Osteocyte (in vitro differentiated cells): ENCODE data around the gene ILDR1. TPM values are rescaled to one million over a fixed set of nuclear protein-coding genes. Genes with fewer than 3 reads are reported as not detected.

Experiments used
- DNase-seq: peaks from one replicate; pipeline ENCODE4 v3.0.0; 2021; ENCODE audit warnings: mixed read lengths; ENCODE audit not compliant: unreplicated experiment; ENCODE audit errors: extremely low spot score
- H3K27ac Mint-ChIP-seq: one replicate; pipeline ENCODE4 v1.8.0; 2021; ENCODE audit warnings: mild to moderate bottlenecking, mixed read lengths; ENCODE audit not compliant: unreplicated experiment
- H3K27me3 Mint-ChIP-seq: one replicate; pipeline ENCODE4 v1.8.0; 2021; ENCODE audit warnings: mixed read lengths; ENCODE audit not compliant: unreplicated experiment
- H3K36me3 Mint-ChIP-seq: one replicate; pipeline ENCODE4 v1.8.0; 2021; ENCODE audit warnings: mixed read lengths; ENCODE audit not compliant: unreplicated experiment
- H3K4me1 Mint-ChIP-seq: one replicate; pipeline ENCODE4 v1.8.0; 2021; ENCODE audit warnings: mixed read lengths; ENCODE audit not compliant: unreplicated experiment
- H3K4me3 Mint-ChIP-seq: one replicate; pipeline ENCODE4 v1.8.0; 2021; ENCODE audit warnings: mild to moderate bottlenecking, moderate library complexity, mixed read lengths; ENCODE audit not compliant: unreplicated experiment
- H3K9me3 Mint-ChIP-seq: one replicate; pipeline ENCODE4 v1.8.0; 2021; ENCODE audit warnings: mixed read lengths; ENCODE audit not compliant: unreplicated experiment
- total RNA-seq: library from RNA; stranded (reverse); gene quantifications from 2 replicates; pipeline ENCODE4 v1.2.1, GENCODE V29; 2021
- TF ChIP-seq, protein P1 (sequence below): fragments of 200-600 bp; sonication (generic); IDR thresholded peaks from 2 replicates; pipeline ENCODE4 v1.5.0; 2021; ENCODE audit warnings: antibody characterized with exemption, mild to moderate bottlenecking, moderate library complexity

ILDR1 gene
- total RNA-seq, 1 donor from 2014 or later: not detected

DNA sequence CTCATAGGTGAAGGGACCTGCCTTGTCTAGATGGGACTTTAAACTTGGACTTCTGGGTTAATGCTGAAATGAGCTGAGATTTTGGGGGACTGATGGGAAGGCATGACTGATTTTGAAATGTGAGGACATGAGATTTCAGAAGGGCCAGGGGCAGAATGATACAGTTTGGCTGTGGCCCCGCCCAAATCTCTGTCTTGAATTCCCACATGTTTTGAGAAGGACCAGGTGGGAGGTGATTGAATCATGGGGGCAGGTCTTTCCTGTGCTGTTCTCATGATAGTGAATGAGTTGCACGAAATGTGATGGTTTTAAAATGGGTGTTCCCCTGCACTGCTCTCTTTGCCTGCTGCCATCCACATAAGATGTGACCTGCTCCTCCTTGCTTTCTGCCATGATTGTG is 42.8 kb downstream of the ILDR1 start:
- Mint-ChIP-seq H3K27ac (no peak overlapping the region), H3K4me1 (no peaks in the 10 kb centered on the region), H3K9me3 (peaks cover 25% of the 10 kb centered on the region), H3K27me3 (no peaks in the 10 kb centered on the region), H3K4me3 (no peak overlapping the region), H3K36me3 (no peaks in the 10 kb centered on the region)
- TF ChIP-seq, protein P1, sequence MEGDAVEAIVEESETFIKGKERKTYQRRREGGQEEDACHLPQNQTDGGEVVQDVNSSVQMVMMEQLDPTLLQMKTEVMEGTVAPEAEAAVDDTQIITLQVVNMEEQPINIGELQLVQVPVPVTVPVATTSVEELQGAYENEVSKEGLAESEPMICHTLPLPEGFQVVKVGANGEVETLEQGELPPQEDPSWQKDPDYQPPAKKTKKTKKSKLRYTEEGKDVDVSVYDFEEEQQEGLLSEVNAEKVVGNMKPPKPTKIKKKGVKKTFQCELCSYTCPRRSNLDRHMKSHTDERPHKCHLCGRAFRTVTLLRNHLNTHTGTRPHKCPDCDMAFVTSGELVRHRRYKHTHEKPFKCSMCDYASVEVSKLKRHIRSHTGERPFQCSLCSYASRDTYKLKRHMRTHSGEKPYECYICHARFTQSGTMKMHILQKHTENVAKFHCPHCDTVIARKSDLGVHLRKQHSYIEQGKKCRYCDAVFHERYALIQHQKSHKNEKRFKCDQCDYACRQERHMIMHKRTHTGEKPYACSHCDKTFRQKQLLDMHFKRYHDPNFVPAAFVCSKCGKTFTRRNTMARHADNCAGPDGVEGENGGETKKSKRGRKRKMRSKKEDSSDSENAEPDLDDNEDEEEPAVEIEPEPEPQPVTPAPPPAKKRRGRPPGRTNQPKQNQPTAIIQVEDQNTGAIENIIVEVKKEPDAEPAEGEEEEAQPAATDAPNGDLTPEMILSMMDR: no peak
- no peak for DNase-seq

DNA sequence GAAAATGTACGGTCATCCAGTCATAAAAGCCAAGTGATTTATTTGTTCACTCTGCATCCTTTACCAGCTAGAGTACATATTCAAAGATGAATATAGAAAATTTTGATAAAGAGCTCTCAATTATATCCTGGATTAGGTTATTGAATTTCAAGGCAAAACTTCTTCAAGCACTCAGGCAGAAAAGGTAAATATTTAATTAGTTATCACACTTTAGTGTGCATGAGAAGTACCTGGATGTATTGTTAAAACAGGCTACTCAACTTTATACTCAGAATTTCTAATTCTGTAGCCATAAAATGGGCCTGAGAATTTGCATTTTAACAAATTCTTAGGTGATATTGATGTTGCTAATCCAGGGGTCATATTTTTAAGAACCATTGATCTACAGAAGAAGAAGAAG is 45.3 kb downstream of the ILDR1 start:
- Mint-ChIP-seq H3K9me3 (peaks cover 19% of the 10 kb centered on the region), H3K27me3 (no peaks in the 10 kb centered on the region), H3K4me3 (no peak overlapping the region), H3K4me1 (no peaks in the 10 kb centered on the region), H3K36me3 (no peaks in the 10 kb centered on the region), H3K27ac (no peak overlapping the region)
- TF ChIP-seq, protein P1: no peak
- DNase-seq: no peak

DNA sequence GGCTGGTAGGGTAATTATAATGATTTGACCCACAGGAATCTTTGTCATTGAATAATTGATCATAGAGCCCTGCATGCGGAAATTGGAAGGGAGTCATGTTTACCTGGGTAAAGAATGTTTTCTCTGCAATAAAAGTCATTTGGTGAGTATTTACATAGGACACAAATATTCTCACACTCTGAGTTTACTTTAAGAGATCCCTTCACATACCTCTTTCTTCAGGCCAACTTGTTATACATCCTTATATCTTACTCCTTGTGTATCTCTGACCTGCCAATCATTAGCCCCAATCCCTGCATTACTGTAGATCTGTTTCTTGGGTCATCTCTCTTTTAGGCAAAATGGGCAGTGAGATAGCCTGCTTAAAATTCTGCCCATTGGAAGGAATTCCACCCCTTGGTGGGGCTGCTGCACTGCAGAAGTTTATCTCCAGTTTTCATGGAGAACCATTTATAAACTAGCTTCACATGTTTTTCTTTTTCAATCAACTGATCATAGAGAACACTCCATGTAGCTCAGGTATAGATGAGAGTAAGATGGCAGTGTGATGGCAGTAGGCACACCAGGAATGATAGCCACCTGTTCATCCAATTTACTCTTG is 46.2 kb downstream of the ILDR1 start:
- peaks cover 19% of the 10 kb centered on the region for H3K9me3 Mint-ChIP-seq
- no peaks in the 10 kb centered on the region for H3K27me3 Mint-ChIP-seq
- TF ChIP-seq, protein P1: no peak
- H3K27ac Mint-ChIP-seq: no peak overlapping the region
- H3K4me1 Mint-ChIP-seq: no peaks in the 10 kb centered on the region
- no peaks in the 10 kb centered on the region for H3K36me3 Mint-ChIP-seq
- no peak overlapping the region for H3K4me3 Mint-ChIP-seq
- DNase-seq: no peak

DNA sequence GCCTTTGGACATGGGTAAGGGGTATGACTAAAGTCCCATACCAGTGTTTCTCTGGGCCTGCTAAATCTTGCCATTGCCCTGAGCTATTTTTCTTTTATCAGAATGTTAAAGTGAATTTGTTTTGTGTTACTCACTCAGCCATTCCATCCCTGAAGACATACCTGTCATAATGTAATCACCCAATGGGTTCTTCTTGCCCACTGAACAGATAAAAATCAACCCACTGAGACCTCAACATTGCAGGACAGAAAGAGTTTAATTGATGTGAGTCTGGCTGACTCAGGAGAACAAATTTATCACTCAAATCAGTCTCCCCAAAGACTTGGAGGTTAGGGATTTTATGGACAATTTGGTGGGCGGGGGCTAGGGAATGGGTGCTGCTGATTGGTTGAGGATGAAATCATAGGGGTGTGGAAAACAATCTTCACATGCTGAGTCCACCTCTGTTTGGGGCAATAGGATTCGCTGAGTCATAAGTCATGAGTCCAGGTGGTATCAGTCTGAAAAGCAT is 47.4 kb downstream of the ILDR1 start:
- no peak for DNase-seq
- Mint-ChIP-seq H3K9me3 (peaks cover 19% of the 10 kb centered on the region), H3K4me1 (no peaks in the 10 kb centered on the region), H3K4me3 (no peak overlapping the region), H3K36me3 (no peaks in the 10 kb centered on the region), H3K27ac (no peak overlapping the region), H3K27me3 (peaks cover 3% of the 10 kb centered on the region)
- TF ChIP-seq, protein P1: no peak

DNA sequence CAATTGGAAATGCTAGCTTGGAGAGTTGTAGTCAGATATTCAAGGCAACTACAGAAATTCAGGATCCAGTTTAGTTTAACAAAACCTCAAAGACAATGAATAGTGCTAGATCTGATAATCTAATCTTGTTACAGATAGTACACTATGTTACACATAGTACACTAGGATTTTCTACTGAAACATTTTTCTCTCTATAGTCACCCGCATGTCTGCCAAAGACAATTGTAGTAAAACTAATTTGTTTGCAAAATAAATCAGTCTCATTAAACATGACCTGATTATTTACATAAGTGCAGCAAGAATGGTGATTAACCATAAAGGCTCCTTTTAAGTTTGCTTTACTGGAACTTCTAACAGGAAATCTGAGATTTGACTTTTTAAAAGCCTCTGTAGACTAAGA is 52.0 kb downstream of the ILDR1 start:
- no peaks in the 10 kb centered on the region for H3K4me1 Mint-ChIP-seq
- H3K36me3 Mint-ChIP-seq: no peaks in the 10 kb centered on the region
- no peak overlapping the region for H3K4me3 Mint-ChIP-seq
- H3K9me3 Mint-ChIP-seq: peaks cover 9% of the 10 kb centered on the region
- TF ChIP-seq, protein P1: no peak
- DNase-seq: no peak
- no peak overlapping the region for H3K27ac Mint-ChIP-seq
- H3K27me3 Mint-ChIP-seq: peaks cover 5% of the 10 kb centered on the region
